Smooth muscle cell (in vitro differentiated cells): ENCODE measurements around the gene TNXB. TPM values are rescaled to one million over a fixed set of nuclear protein-coding genes. Genes with fewer than 3 reads are reported as not detected.

Experiments used
- DNase-seq: peaks from one replicate; lab custom pipeline; 2025; ENCODE audit not compliant: unreplicated experiment; lab: John Stamatoyannopoulos, UW
- H2AFZ ChIP-seq: fragments of 200-600 bp; sonication (generic); 2 replicates; pipeline ENCODE4 v1.6.0; 2016; ENCODE audit warnings: antibody characterized with exemption, low read depth, mild to moderate bottlenecking
- H3F3A ChIP-seq: fragments of 200-600 bp; sonication (generic); 2 replicates; pipeline ENCODE4 v1.6.0; 2017; ENCODE audit warnings: antibody characterized with exemption, low read depth
- H3K27ac ChIP-seq: fragments of 200-600 bp; sonication (generic); 2 replicates; pipeline ENCODE4 v1.5.1; 2016; ENCODE audit warnings: low read depth, mild to moderate bottlenecking
- H3K27me3 ChIP-seq: fragments of 200-600 bp; sonication (generic); 2 replicates; pipeline ENCODE4 v1.6.1; 2016; ENCODE audit warnings: low read depth, mild to moderate bottlenecking
- H3K36me3 ChIP-seq: fragments of 200-600 bp; sonication (generic); 2 replicates; pipeline ENCODE4 v1.5.1; 2016; ENCODE audit warnings: low read depth
- H3K4me1 ChIP-seq: fragments of 200-600 bp; sonication (generic); 2 replicates; pipeline ENCODE4 v1.5.1; 2016; ENCODE audit warnings: low read depth
- H3K4me2 ChIP-seq: fragments of 200-600 bp; sonication (generic); 2 replicates; pipeline ENCODE4 v1.6.0; 2016; ENCODE audit warnings: mild to moderate bottlenecking
- H3K4me3 ChIP-seq: fragments of 200-600 bp; sonication (generic); 2 replicates; pipeline ENCODE4 v1.5.1; 2016; ENCODE audit warnings: mild to moderate bottlenecking
- H3K79me2 ChIP-seq: fragments of 200-600 bp; sonication (generic); 2 replicates; pipeline ENCODE4 v1.6.0; 2016; ENCODE audit warnings: low read depth, mild to moderate bottlenecking
- H3K9ac ChIP-seq: fragments of 200-600 bp; sonication (generic); 2 replicates; pipeline ENCODE4 v1.6.0; 2016; ENCODE audit warnings: low read depth
- H3K9me3 ChIP-seq: fragments of 200-600 bp; sonication (generic); replicated peaks from 2 replicates; pipeline ENCODE4 v1.5.1; 2016; ENCODE audit warnings: low read depth
- H4K20me1 ChIP-seq: fragments of 200-600 bp; sonication (generic); 2 replicates; pipeline ENCODE4 v1.6.0; 2016; ENCODE audit warnings: low read depth
- WGBS: methylation state at CpG from one replicate; pipeline ENCODE4 v1.1.7; 2016; ENCODE audit warnings: low lambda C conversion rate; 5-methylcytosine and 5-hydroxymethylcytosine counted together
- polyA plus RNA-seq: library from polyadenylated mRNA; unstranded; fragments of >200 nt; fragmentation: Nextera tagmentation; extraction: Ambion mirVana; gene quantifications from 2 replicates; pipeline ENCODE4 v1.2.1, GENCODE V29; 2016
- total RNA-seq: library from RNA; depleted of rRNA; stranded (reverse); fragments of >200 nt; gene quantifications from 2 replicates; pipeline ENCODE4 v1.2.3, GENCODE V29; 2014
- TF ChIP-seq, protein P1 (sequence below): fragments of 200-600 bp; sonication (generic); IDR thresholded peaks from 2 replicates; pipeline ENCODE4 v1.5.1; 2017; ENCODE audit warnings: borderline replicate concordance, mild to moderate bottlenecking, antibody characterized with exemption; ENCODE audit not compliant: insufficient read depth, poor library complexity, severe bottlenecking

TNXB gene
- total and polyA plus RNA-seq, 2 experiments from 2014 or later, result 1.1 TPM

DNA sequence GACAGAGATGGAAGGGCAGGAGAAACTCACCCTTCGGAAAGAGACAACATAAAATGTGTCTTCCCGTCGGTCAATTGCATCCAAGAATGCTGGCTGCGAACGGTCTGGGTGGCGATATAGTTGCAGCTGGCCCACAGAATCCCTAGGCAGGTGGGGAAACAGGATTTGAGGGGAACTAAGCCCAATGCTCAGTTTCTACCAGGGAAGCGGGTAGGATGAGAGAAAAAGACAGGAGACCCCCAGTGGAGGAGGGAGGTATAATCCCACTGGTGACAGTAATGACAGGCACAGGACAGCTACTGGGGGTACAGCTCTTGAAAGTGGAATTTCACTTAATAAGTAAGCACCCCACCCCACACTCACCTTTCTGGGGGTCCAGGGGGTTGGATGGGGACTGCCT lies 7.5 kb upstream of the TNXB start:
- H4K20me1 ChIP-seq, result no peaks in the 10 kb centered on the region
- no peak overlapping the region for H3K27ac ChIP-seq
- no peak overlapping the region for H2AFZ ChIP-seq
- H3K4me3 ChIP-seq, result no peak overlapping the region
- WGBS, result 95% methylated on average over 7 of the region's 7 CpGs
- no peaks in the 10 kb centered on the region for H3K36me3 ChIP-seq
- H3K4me1 ChIP-seq, result no peaks in the 10 kb centered on the region
- H3K27me3 ChIP-seq, result no peaks in the 10 kb centered on the region
- no peaks in the 10 kb centered on the region for H3K9me3 ChIP-seq
- H3K4me2 ChIP-seq, result no peak overlapping the region
- TF ChIP-seq, protein P1, sequence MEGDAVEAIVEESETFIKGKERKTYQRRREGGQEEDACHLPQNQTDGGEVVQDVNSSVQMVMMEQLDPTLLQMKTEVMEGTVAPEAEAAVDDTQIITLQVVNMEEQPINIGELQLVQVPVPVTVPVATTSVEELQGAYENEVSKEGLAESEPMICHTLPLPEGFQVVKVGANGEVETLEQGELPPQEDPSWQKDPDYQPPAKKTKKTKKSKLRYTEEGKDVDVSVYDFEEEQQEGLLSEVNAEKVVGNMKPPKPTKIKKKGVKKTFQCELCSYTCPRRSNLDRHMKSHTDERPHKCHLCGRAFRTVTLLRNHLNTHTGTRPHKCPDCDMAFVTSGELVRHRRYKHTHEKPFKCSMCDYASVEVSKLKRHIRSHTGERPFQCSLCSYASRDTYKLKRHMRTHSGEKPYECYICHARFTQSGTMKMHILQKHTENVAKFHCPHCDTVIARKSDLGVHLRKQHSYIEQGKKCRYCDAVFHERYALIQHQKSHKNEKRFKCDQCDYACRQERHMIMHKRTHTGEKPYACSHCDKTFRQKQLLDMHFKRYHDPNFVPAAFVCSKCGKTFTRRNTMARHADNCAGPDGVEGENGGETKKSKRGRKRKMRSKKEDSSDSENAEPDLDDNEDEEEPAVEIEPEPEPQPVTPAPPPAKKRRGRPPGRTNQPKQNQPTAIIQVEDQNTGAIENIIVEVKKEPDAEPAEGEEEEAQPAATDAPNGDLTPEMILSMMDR, result peak; percentile 30
- no peaks in the 10 kb centered on the region for H3K79me2 ChIP-seq
- H3F3A ChIP-seq, result peaks cover 7% of the 10 kb centered on the region
- no peak for DNase-seq
- no peak overlapping the region for H3K9ac ChIP-seq

GRCh38 chr6:32115623-32116022 lies 6.5 kb upstream of the TNXB start:
- H3K4me3 ChIP-seq, result no peak overlapping the region
- H3K4me2 ChIP-seq, result no peak overlapping the region
- no peak for DNase-seq
- TF ChIP-seq, protein P1, result no peak
- H2AFZ ChIP-seq, result no peak overlapping the region
- no peaks in the 10 kb centered on the region for H3K36me3 ChIP-seq
- no peaks in the 10 kb centered on the region for H3K9me3 ChIP-seq
- peaks cover 7% of the 10 kb centered on the region for H3F3A ChIP-seq
- H3K27me3 ChIP-seq, result no peaks in the 10 kb centered on the region
- H4K20me1 ChIP-seq, result no peaks in the 10 kb centered on the region
- no peaks in the 10 kb centered on the region for H3K4me1 ChIP-seq
- H3K27ac ChIP-seq, result peak overlapping the region; percentile 76
- H3K9ac ChIP-seq, result no peak overlapping the region
- no peaks in the 10 kb centered on the region for H3K79me2 ChIP-seq
- 95% methylated on average over 6 of the region's 6 CpGs for WGBS

- H3K27me3 ChIP-seq, result peaks cover 3% of the 10 kb centered on the region
- no peak for DNase-seq
- H3K4me3 ChIP-seq, result no peak overlapping the region
- no peaks in the 10 kb centered on the region for H3K79me2 ChIP-seq
- peak overlapping the region; percentile 76 for H3K27ac ChIP-seq
- no peak overlapping the region for H3K4me2 ChIP-seq
- peaks cover 7% of the 10 kb centered on the region for H3F3A ChIP-seq
- no peaks in the 10 kb centered on the region for H4K20me1 ChIP-seq
- 68% methylated on average over 6 of the region's 8 CpGs for WGBS
- TF ChIP-seq, protein P1, result no peak
- no peaks in the 10 kb centered on the region for H3K4me1 ChIP-seq
- H2AFZ ChIP-seq, result no peak overlapping the region
- H3K36me3 ChIP-seq, result no peaks in the 10 kb centered on the region
- peak overlapping the region; percentile 59 for H3K9ac ChIP-seq
- H3K9me3 ChIP-seq, result no peaks in the 10 kb centered on the region
Observed at GRCh38 chr6:32114796-32115195, 5.7 kb upstream of the TNXB start.
